Activated CD8-positive, alpha-beta T cell treated with anti-CD3 and anti-CD28 coated beads for 36 hours (primary cell): ENCODE data around the gene EYS. TPM values are rescaled to one million over a fixed set of nuclear protein-coding genes. Genes with fewer than 3 reads are reported as not detected.
"Not testable (repeated sequence)": the region's sequence is repeated elsewhere in the genome, so short reads cannot be mapped to it uniquely, and the experiment has no call there.

Experiments used
- ATAC-seq: fragments of 200-7000 bp; cut with Tn5 transposase; one replicate; pipeline ENCODE4 v1.10.0; 2021; ENCODE audit warnings: mild to moderate bottlenecking, moderate library complexity
- CTCF ChIA-PET: fragments of 350-600 bp; sonication (Branson Sonifier 250); formaldehyde crosslinking; loops from one replicate; lab custom pipeline; 2021; ENCODE audit warnings: antibody characterized with exemption; lab: Charles Lee
- POLR2A ChIA-PET: fragments of 350-600 bp; sonication (Branson Sonifier 250); formaldehyde crosslinking; loops from one replicate; lab custom pipeline; 2021; ENCODE audit warnings: antibody characterized with exemption; lab: Charles Lee
- DNase-seq: peaks from one replicate; pipeline ENCODE4 v3.0.0-alpha.2; 2020
- H3K27ac Mint-ChIP-seq: one replicate; pipeline ENCODE4 v1.8.0; 2021; ENCODE audit warnings: mild to moderate bottlenecking, mixed read lengths
- H3K27me3 Mint-ChIP-seq: one replicate; pipeline ENCODE4 v1.8.0; 2021; ENCODE audit warnings: mixed read lengths
- H3K36me3 Mint-ChIP-seq: one replicate; pipeline ENCODE4 v1.8.0; 2021; ENCODE audit warnings: low read depth, mixed read lengths
- H3K4me1 Mint-ChIP-seq: one replicate; pipeline ENCODE4 v1.8.0; 2021; ENCODE audit warnings: low read depth, mixed read lengths
- H3K4me3 Mint-ChIP-seq: one replicate; pipeline ENCODE4 v1.8.0; 2021; ENCODE audit warnings: mild to moderate bottlenecking, moderate library complexity, mixed read lengths
- H3K9me3 Mint-ChIP-seq: one replicate; pipeline ENCODE4 v1.8.0; 2021; ENCODE audit warnings: mixed read lengths
- CTCF ChIP-seq: fragments of 200-600 bp; IDR thresholded peaks from one replicate; pipeline ENCODE4 v1.8.0; 2022; ENCODE audit warnings: antibody characterized with exemption, mild to moderate bottlenecking
- intact Hi-C: fragments of 100-400 bp; cut with micrococcal nuclease; formaldehyde crosslinking; loops from one replicate; pipeline ENCODE4 v1.10.0; 2022
- total RNA-seq, 2 experiments: library from RNA; stranded (reverse); gene quantifications; one replicate each; pipeline ENCODE4 v1.2.3, GENCODE V29; 2021

Gene EYS
- total RNA-seq, 2 experiments from 2014 or later = not detected

- ChIA-PET POLR2A (no interaction called here), CTCF (no interaction called here)
- Mint-ChIP-seq H3K27ac (no peak overlapping the region), H3K9me3 (peaks cover 7% of the 10 kb centered on the region), H3K36me3 (no peaks in the 10 kb centered on the region), H3K27me3 (no peaks in the 10 kb centered on the region), H3K4me3 (no peak overlapping the region), H3K4me1 (no peaks in the 10 kb centered on the region)
- no peak for DNase-seq
- TF ChIP-seq CTCF = no peak
- intact Hi-C loops = no loop called here
- no peak for ATAC-seq
Observed at GRCh38 chr6:65623566-65623965, 83.5 kb downstream of the EYS start.

- ChIA-PET POLR2A (no interaction called here), CTCF (no interaction called here)
- DNase-seq = no peak
- Mint-ChIP-seq H3K36me3 (no peaks in the 10 kb centered on the region), H3K27me3 (no peaks in the 10 kb centered on the region), H3K9me3 (peaks cover 2% of the 10 kb centered on the region), H3K27ac (no peak overlapping the region), H3K4me1 (no peaks in the 10 kb centered on the region), H3K4me3 (no peak overlapping the region)
- intact Hi-C loops = no loop called here
- ATAC-seq = no peak
- no peak for TF ChIP-seq CTCF
Observed at GRCh38 chr6:65610746-65611145, 96.3 kb downstream of the EYS start.

- ChIA-PET CTCF (no interaction called here), POLR2A (no interaction called here)
- Mint-ChIP-seq H3K9me3 (peaks cover 4% of the 10 kb centered on the region), H3K4me1 (no peaks in the 10 kb centered on the region), H3K36me3 (no peaks in the 10 kb centered on the region), H3K27me3 (no peaks in the 10 kb centered on the region), H3K4me3 (no peak overlapping the region), H3K27ac (no peak overlapping the region)
- no peak for ATAC-seq
- intact Hi-C loops = no loop called here
- no peak for TF ChIP-seq CTCF
- DNase-seq = no peak
Observed at GRCh38 chr6:65595540-65595939, 111.5 kb downstream of the EYS start.

- ChIA-PET POLR2A (no interaction called here), CTCF (no interaction called here)
- H3K9me3 Mint-ChIP-seq = peaks cover 15% of the 10 kb centered on the region
- H3K4me3 Mint-ChIP-seq = no peak overlapping the region
- ATAC-seq (no peak), DNase-seq (no peak)
- H3K27me3 Mint-ChIP-seq = no peaks in the 10 kb centered on the region
- H3K4me1 Mint-ChIP-seq = no peaks in the 10 kb centered on the region
- H3K36me3 Mint-ChIP-seq = no peaks in the 10 kb centered on the region
- no peak overlapping the region for H3K27ac Mint-ChIP-seq
- no peak for TF ChIP-seq CTCF
- intact Hi-C loops = no loop called here
Observed at GRCh38 chr6:65570340-65570739, 136.7 kb downstream of the EYS start.

- CTCF ChIA-PET = no interaction called here
- Mint-ChIP-seq H3K9me3 (peaks cover 17% of the 10 kb centered on the region), H3K4me3 (no peak overlapping the region), H3K27me3 (no peaks in the 10 kb centered on the region), H3K36me3 (no peaks in the 10 kb centered on the region), H3K27ac (no peak overlapping the region), H3K4me1 (no peaks in the 10 kb centered on the region)
- no peak for ATAC-seq
- no peak for DNase-seq
- intact Hi-C loops = no loop called here
- POLR2A ChIA-PET = no interaction called here
- no peak for TF ChIP-seq CTCF
Observed at GRCh38 chr6:65569505-65569904, 137.5 kb downstream of the EYS start.

GRCh38 chr6:65569056-65569455, 138.0 kb downstream of the EYS start:
- H3K4me3 Mint-ChIP-seq, H3K27me3 Mint-ChIP-seq, H3K36me3 Mint-ChIP-seq, ATAC-seq, DNase-seq, intact Hi-C loops, H3K4me1 Mint-ChIP-seq, POLR2A ChIA-PET, CTCF ChIA-PET, H3K27ac Mint-ChIP-seq: not testable (repeated sequence)
- H3K9me3 Mint-ChIP-seq = peaks cover 15% of the 10 kb centered on the region
